GM19240 (cell line): ENCODE measurements around the gene RNF220.

Experiments
- DNase-seq: peaks from one replicate; pipeline ENCODE4 v3.0.0; 2011; ENCODE audit warnings: low spot score; ENCODE audit not compliant: insufficient read length

Gene RNF220

GRCh38 chr1:44431861-44432260 is 26.8 kb downstream of the RNF220 start:
- no peak for DNase-seq

- no peak for DNase-seq
Measured at GRCh38 chr1:44433209-44433608, 28.2 kb downstream of the RNF220 start.

GRCh38 chr1:44436401-44437106 is 31.5 kb downstream of the RNF220 start:
- DNase-seq = no peak

GRCh38 chr1:44437107-44437716 is 32.2 kb downstream of the RNF220 start:
- DNase-seq = no peak

- no peak for DNase-seq
Measured at GRCh38 chr1:44442791-44443190, 37.7 kb downstream of the RNF220 start.

GRCh38 chr1:44447051-44447810 is 42.2 kb downstream of the RNF220 start:
- DNase-seq = no peak

- no peak for DNase-seq
Measured at GRCh38 chr1:44453798-44454349, 48.8 kb downstream of the RNF220 start.

GRCh38 chr1:44454704-44455103 is 49.6 kb downstream of the RNF220 start:
- no peak for DNase-seq

GRCh38 chr1:44460107-44460882 is 55.2 kb downstream of the RNF220 start:
- DNase-seq = no peak

- DNase-seq = no peak
Measured at GRCh38 chr1:44464361-44464760, 59.3 kb downstream of the RNF220 start.

- DNase-seq = no peak
Measured at GRCh38 chr1:44467566-44467965, 62.5 kb downstream of the RNF220 start.

- DNase-seq = no peak
Measured at GRCh38 chr1:44471911-44472453, 66.9 kb downstream of the RNF220 start.

GRCh38 chr1:44472620-44473525 is 67.8 kb downstream of the RNF220 start:
- no peak for DNase-seq

GRCh38 chr1:44476891-44477290 is 71.8 kb downstream of the RNF220 start:
- no peak for DNase-seq

- DNase-seq = no peak
Measured at GRCh38 chr1:44481701-44482100, 76.6 kb downstream of the RNF220 start.

GRCh38 chr1:44483089-44483874 is 78.2 kb downstream of the RNF220 start:
- DNase-seq = no peak

- no peak for DNase-seq
Measured at GRCh38 chr1:44484155-44484688, 79.2 kb downstream of the RNF220 start.

GRCh38 chr1:44485229-44485933 is 80.3 kb downstream of the RNF220 start:
- no peak for DNase-seq
